GM10847 (cell line): Measurements from ENCODE around the gene JADE2.

Experiments used
- POLR2A ChIP-seq: IDR thresholded peaks from 2 replicates; pipeline ENCODE4 v1.6.1; 2011; ENCODE audit not compliant: insufficient read length; ENCODE audit errors: extremely low read depth

JADE2 gene

DNA sequence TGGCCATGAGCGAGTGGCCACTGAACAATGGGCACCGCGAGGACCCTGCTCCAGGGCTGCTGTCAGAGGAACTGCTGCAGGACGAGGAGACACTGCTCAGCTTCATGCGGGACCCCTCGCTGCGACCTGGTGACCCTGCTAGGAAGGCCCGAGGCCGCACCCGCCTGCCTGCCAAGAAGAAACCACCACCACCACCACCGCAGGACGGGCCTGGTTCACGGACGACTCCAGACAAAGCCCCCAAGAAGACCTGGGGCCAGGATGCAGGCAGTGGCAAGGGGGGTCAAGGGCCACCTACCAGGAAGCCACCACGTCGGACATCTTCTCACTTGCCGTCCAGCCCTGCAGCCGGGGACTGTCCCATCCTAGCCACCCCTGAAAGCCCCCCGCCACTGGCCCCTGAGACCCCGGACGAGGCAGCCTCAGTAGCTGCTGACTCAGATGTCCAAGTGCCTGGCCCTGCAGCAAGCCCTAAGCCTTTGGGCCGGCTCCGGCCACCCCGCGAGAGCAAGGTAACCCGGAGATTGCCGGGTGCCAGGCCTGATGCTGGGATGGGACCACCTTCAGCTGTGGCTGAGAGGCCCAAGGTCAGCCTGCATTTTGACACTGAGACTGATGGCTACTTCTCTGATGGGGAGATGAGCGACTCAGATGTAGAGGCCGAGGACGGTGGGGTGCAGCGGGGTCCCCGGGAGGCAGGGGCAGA is 53.3 kb downstream of the JADE2 start:
- no peak for TF ChIP-seq POLR2A

DNA sequence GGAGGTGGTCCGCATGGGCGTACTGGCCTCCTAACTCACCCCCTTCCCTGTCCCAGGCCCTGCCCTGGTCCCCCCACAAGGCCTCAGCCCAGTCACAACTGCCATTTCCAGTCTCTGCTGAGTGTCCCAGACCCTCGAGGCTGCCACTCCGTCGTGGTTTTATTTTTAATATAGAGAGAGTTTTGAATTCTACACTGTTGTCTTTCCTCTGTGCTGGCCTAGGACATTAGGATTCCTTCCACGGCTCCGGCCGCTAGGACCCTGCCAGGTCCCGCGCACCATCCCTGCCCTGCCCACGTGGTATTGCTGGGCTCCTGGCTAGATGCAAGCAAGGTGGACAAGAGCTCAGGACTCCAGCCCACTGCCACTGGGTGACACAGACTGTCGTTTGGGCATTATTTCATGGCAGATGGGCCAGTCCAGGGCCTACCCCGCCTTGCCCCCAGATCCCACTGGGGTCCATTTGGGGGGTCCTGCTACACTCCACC is 53.9 kb downstream of the JADE2 start:
- no peak for TF ChIP-seq POLR2A

DNA sequence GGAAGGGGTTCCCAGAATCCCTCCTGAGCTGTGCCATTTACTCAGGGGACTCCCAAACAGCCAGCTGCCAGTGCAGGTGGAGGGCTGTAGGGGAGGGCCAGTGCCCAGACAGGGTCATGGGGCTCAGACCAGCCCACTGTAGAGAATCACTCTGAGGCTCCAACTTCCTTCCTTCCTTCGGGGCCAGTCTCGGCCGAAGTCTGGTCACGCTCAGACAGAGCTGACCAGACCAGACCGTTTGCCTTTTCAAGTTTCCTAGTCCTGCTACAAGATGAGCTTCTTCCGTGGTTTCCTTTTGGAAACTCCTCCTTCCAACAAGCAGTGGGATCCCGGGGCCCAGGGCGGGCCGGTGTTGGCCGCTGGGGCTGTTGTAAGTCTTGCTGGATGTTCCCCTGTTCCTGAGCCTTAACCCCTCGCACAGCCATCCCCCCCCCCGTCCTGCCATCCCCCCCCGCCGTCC is 54.6 kb downstream of the JADE2 start:
- TF ChIP-seq POLR2A = no peak

DNA sequence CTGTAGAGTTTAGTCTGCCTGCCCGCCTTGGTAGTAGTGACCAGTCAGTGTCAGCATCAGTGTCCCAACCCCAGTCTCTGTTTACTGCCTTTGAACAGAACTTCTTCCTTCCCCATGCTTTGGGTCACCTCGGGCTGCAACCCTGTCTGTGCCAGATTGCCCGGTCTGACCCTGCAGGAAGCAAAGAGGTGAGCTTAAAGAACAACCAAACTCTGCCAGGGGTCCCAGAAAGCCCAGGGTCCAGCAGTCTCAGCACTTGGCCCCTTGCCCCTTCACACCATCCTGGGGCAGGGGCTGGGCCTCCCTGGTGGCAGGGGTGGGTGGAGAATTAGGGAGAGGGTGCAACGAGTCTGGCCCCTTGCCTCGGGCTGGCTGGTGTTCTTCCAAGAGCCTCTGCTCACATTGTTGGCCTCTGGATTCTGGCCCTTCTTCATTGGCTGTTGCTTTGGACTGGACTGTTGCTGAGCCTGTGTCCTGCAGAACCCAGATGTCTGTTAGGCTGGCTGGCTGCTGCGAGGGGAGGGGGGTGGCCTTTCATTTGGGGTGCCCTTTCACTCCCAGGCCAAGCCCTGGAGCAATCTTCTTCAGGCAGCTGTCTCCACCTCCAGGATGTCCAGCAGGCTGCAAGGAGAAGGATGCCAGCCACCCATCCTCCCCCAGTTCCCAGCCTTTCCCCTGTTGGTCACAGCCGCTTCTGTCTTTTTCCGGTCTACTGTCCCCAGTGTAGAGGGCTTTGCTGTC is 55.9 kb downstream of the JADE2 start:
- no peak for TF ChIP-seq POLR2A

DNA sequence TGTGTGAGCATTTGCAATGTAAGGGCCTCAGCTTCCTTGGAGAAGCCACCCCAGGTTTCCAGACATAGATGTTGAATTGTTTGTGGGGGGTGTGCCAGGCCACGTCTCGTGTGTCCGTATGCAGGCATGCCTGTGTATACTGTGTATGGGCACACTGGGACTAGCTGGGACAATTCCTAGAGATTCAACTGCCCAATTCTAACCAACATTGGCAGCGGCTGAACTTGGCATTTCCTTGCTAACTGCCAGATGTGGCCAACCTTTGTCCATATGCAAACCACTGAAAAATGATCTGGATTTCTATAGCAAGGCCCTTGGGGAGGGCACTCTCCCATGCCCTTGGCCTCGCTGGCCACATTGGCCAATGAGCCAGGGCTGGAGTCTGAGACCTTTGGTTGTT is 56.8 kb downstream of the JADE2 start:
- no peak for TF ChIP-seq POLR2A

DNA sequence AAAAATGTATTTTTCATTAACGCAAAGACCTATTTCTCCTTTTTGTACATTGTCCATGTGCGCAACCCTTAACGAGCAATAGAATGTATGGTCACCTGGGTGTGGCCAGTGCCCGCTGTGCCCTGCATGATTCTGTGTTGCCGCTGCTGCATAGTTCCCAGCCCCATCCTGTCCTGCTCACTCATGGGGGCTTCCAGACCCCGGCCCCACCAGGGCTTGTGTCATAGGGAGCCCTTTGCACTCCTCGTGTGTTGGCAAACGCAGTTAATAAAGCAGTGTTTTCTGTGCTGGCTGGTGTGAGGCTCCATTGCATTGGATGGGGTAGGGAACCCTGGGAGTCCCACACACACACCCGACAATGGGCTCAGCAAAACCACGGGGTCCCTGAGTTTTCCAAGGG is 57.5 kb downstream of the JADE2 start:
- no peak for TF ChIP-seq POLR2A

DNA sequence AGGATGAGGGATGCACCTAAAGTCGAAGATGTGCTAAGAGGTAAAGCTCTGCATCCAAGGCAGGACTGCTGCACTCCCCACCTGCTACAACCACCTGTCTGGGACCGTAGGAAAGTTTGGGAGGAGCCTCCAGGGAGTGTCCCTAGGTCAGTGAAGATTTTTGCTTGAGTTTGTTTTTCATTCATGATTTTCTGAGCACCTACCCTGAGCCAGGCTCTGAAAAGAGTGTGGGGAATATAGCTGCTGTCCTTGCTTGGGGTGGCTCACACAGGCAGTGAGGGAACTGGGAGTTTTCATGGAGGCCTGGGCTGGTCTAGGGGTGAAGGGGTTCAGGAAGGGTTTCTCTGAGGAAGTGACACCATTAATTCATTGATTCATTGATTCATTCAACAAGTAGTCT is 58.3 kb downstream of the JADE2 start:
- no peak for TF ChIP-seq POLR2A

DNA sequence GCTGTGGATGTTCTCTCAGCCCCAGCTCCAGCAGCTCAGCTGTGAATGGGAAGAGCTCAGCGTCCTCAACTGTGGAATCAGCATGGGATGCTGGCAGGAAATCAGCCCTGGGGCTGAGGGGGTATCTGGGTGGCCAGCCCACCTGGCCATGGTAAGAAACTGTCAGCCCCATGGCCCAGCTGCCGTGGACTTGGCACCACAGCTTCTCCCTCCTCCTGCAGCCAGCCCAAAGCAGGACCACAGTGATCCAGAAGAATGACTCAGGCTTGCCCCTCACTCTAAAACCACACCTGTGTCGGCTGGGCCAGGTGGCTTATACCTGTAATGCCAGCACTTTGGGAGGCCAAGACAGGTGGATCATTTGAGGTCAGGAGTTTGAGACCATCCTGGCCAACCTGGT is 59.2 kb downstream of the JADE2 start:
- TF ChIP-seq POLR2A = no peak

DNA sequence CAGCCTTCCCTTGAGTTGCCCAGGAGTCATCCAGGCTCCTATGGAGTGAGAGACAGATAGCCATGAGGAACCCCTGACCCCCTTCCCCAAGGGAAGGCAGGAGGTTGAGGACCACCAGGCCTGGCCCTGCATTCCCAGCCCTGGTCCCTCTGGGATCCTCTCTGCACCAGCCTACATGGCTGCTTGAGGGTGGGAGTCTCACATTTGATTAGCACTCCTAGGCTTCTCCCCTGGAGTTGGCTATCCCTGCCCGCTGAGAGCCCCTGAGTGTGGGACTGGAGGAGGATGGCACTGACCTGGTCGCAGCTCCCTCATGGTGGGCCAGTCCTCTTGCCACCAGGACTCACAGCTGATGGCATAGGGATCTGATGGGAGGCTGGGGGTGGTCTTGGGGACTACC is 60.5 kb downstream of the JADE2 start:
- TF ChIP-seq POLR2A = no peak

DNA sequence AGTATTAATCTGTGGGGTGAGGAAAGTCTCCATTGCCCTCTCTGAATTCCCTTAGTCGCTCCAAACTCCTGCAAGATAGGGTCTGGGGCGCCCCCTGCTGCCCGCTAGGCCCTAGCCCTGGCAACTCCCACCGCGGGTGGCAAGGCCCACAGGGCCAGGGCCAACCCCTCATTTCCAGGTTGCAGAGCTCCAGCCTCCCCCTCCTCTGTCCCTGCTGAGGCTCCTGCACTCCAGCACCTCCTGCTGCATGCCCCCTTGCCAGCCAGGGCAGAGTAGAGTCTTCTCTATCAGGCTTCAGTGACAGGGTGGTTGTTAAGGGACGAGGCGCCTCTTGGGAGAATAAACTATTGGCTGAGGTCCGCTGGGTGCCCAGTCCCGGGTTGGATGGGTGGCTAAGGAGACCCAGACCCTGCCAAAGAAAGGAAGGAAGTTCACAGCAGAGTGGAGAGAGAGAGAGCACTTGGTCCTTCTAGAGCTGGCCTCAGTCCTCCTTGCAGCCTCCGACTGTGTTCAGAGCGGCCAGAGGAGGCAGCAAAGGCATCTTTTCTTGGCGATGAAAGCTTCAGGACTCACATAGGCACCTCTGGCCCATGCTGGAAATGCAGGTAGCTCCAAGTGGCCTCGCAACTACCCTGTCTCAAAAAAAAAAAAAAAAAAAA is 61.5 kb downstream of the JADE2 start:
- no peak for TF ChIP-seq POLR2A

DNA sequence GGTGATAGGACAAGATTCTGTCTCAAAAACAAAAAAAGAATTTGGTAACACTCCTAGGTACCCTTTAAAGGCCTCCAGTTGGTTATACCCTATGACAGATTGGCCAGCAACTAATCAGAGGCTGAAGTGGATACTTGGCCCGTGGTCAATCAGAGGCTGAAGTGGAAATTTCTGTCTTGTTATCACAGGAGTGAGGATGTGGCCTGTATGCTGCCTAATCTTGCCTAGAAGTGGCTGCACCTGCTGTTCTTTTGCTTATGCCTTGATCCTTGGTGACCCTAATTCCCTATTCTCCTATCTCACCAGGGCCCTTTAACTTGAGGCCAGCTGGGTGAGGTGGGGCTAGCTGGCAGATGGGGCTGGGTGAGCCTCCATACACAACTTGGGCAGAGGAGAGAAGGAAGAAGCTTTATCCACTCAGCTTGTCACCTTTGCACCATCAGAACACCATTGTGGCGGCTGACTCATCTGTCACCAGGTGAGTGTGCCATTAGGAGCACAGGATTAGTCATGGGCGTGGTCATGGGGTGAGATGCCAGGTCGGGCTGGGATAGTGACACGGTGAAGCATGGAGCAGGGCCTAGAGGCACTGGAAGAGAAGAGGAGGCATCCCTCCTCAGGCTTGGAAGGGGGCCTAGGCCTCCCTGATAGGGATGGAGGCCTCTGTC is 65.7 kb downstream of the JADE2 start:
- TF ChIP-seq POLR2A = no peak

DNA sequence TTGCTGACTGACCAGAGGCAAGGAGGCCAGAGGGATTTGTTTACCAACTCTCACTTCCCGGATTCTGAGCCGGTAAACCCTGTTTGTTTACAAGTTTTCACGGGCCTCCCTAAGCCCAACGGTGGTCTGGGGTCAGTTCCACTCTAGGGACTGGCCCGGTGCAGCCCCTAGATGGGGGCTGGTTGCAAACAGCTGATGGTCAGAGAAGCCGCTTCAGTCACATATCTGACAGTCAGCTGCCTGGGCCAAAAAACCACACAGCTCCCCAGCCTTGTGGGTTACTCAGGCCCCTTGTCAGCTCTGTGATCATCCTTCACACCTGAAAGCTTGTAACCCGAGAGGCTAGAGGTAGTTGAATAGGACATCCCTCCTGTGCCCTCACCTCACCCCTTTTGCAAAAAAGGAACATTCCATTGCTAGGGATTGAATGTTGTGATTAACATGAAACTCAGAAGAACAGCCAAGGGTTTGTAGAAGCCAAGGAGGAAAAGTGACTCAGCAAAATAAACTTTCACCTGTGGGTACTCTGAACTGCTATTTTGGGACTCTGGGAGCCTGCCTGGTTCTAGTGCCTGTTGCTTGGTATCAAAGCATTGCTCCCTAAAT is 66.8 kb downstream of the JADE2 start:
- TF ChIP-seq POLR2A = no peak

DNA sequence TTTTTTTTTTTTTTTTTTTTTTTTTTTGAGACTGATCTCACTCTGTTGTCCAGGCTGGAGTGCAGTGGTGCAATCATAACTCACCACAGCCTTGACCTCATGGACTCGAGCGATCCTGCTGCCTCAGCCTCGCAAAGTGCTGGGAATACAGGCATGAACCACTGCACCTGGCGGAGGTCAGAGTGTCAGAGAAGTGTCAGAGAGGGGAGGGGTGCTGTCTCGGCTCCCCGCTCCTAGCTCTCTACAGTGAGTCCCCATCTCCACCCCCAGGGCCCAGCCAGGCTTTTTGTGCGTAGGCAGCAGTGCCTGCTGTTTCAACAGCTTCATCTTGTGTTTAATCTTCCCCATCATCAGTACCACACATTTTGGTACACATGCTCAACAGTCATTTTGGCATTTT is 68.9 kb downstream of the JADE2 start:
- TF ChIP-seq POLR2A = no peak

DNA sequence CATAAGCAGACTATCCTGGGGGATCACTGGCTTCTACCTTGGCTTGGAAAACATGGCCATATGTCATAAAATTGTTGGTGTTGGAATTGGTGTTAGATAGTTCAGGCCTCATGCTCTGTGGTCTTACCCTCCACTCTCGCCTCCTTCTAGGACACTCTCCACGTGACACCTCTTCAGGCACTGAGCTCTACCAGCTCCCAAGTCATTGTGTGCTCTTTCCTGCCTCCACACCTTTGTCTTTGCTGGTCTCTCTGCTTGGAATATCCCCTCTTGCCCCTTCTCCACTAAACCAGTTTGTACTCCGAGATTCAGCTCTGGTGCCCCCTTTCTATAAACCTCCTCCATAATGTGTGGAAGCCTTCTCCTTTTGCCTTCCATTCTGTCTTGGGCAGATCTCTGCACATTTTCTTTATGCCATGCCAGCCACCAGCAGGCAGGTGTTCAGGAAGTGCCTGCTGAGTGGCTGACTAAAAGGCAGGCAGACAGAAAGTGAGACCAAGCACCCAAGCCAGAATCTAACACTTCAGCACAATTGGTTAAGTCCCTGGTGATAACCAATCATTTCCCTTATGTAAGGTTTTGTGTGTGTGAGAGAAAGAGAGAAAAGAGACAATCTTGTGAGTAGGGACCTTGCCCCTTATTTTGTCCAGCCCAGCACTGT is 69.5 kb downstream of the JADE2 start:
- TF ChIP-seq POLR2A = no peak

DNA sequence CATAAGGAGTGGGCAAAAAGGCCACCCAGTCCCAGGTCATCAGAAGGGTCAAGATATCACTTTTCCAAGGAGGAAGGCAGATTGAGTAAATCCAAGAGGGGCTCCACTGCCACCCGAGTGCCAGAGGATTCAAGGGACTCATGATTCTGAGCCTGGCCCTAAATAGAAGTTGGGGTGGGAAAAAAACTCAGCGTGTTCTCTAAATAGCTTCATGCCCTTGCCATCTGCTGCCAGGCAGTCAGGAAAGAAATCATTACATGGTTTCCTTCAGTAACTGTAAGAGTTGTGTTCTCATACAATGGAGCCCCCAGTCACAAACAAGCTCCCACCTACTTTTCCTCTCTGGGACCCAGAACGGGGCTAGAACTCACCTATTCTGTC is 70.0 kb downstream of the JADE2 start:
- TF ChIP-seq POLR2A = no peak
